ENCODE measurements around the gene IL37.
"Not testable (repeated sequence)": the region's sequence is repeated elsewhere in the genome, so short reads cannot be mapped to it uniquely, and the experiment has no call there.

Gene IL37

DNA sequence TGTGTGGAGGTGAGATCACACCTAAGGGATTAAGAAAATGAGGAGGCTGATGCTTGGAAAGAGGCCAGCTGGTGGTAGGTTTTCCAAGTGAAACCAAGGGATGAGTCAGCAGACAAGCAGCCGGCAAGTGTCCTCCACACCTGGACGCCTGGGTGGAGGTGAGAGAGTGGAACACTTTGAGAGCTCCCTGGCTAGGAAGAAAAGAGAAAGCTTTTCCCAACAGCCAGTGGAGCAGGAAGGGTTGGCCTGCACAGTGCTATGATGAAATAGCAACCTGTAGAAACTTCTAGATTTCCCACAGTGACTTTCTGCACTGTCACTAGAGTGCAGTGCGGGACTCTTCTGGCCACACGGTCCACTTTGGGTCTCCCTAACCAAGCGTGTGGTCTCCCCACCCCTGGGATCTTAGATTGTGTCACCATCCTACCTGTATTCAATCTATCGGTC is 19.6 kb upstream of the IL37 start:
- peak; percentile 29 for DNase-seq

GRCh38 chr2:112893752-112894151 is 17.2 kb upstream of the IL37 start:
- no peak for DNase-seq

DNA sequence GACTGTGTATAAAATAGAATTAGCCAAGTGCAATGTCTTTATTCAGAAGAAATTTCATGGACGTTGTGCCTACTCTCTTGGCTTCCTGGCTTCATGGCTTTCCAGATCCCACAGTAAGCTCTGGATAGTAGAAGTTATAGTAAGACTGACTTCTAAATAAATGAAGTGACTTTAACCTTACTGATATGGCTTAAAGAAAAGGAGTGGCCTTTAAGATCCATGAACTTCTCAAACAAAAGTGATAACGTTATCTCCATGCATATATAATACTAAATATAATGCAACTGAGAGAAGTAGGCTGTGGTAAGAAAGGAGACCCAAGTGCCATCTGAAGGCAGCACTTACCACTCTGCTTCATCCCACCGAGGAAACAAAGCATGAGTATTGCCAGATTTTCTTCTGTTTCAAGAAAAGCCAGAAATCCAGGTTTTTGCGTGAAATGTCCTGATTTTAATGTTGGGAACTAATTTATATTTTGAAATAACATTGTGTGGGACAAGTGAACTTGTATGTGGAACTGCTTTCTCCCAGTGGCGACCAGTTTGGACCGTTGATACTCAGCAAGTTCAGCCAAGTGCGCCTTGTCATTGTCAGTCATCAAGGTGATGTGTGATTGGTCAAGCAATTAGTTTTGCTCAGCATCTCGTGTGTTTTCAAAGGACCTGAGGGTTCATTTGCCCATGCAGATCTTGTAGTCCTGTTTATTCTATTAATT is 13.9 kb upstream of the IL37 start:
- no peak for DNase-seq

GRCh38 chr2:112897624-112897978 is 13.4 kb upstream of the IL37 start:
- no peak for DNase-seq

GRCh38 chr2:112901431-112902065 is 9.4 kb upstream of the IL37 start:
- DNase-seq = not testable (repeated sequence)

- DNase-seq = no peak
These were observed 8.1 kb upstream of the IL37 start for GRCh38 chr2:112902816-112903215.

DNA sequence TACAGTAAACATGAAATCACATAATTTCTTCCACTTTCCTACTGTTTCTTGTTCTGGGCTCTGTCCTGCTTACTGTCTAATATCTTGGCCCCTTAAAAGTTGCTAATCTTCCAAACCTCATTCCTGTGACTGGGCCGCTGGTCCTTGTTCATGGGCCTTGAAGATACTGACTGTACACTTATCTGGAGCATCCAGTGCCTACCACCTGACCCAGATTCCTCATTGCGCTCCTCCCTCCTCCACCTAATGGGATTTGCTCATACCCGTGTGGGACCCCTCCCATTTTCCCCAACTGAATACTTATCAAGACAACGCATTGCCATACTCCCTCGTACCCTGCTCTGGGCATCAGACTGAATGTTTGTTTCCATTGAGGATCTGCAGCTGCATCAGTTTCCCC is 6.1 kb upstream of the IL37 start:
- DNase-seq = no peak

- DNase-seq = no peak
These were observed 4.7 kb upstream of the IL37 start for GRCh38 chr2:112906276-112906675.

DNA sequence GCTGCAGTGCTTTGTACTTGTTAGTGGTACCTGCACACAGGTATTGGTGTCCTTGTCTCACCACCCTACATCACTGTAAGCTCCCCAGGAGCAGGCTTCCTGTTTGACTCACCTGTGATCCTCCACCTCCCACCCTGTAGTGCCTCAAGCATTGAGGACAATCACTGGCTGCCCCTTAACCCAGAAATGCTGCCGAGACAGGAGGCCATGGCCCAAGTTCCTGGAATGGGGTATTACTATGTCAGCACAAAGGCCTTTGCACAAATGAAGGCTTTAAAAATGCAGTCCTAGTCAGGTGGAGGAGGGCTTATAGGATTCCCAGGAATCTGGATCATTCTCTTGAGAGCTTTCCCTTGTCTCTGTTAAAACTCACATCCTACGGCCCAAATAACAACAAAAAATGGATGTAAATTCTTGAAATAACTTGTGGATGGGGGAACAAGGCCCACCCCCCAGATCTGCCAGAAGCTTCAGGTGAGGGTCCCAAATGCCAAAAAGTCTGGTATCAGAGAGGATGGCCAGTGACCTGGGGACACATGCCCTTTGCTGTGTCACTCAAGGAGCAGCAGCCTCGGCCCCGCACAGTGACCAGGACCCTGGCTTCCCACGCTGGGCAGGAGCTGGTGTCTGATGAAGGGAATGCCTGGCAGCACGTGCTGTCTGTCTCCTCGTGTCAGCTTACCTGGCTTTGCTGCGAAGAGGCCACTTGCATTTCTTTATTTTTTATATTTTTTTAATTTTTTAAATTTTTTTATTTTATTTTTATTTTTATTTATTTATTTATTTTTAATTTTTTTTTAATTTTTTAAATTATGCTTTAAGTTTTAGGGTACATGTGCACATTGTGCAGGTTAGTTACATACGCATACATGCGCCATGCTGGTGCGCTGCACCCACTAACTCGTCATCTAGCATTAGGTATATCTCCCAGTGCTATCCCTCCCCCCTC is 3.7 kb upstream of the IL37 start:
- DNase-seq = no peak

GRCh38 chr2:112908559-112908958 is 2.4 kb upstream of the IL37 start:
- DNase-seq = not testable (repeated sequence)

GRCh38 chr2:112910219-112910618 is 746 bp upstream of the IL37 start:
- DNase-seq = no peak

- no peak for DNase-seq
These were observed 1.4 kb downstream of the IL37 start for GRCh38 chr2:112912403-112912802.

DNA sequence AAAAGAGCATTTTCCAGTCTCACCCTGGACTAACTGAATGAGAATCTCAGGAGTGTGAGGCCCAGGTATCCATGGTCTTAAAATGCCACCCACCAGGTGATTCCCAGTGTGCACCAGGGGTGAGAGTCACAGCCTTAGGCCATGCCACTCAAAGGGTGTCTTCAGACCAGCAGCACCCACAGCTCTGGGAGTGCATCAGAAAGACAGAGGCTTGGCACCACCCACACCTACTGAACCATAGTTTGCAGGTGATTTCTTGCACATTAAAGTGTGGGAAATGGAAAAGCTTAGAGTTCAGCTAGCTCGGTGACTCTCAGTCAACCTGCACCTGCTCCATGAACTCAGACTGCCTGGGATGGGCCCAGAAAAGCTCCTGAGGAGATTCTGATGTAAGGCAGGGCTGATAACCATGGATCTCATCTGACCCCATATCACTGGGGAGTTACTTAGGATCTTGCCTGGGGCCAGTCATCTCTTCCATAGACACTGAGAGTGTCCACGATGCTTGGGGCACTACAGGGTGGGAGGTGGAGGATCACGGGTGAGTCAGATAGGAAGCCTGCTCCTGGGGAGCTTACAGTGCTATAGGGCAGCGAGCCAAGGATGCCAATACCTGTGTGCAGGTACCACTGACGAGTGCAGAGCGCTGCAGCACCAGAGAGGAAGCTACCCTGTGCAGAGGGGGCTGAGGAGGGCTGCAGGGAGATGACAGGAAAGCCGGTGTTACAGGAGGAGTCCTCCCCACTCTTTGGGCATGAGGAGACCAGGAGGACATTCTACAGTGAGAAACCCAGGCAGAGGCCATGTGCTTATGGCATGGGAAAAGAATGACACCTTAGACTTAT is 4.6 kb downstream of the IL37 start:
- DNase-seq = no peak

GRCh38 chr2:112916145-112916571 is 5.2 kb downstream of the IL37 start:
- no peak for DNase-seq

GRCh38 chr2:112916625-112917247 is 5.8 kb downstream of the IL37 start:
- DNase-seq = no peak

- no peak for DNase-seq
These were observed 6.9 kb downstream of the IL37 start for GRCh38 chr2:112917856-112918255.

DNA sequence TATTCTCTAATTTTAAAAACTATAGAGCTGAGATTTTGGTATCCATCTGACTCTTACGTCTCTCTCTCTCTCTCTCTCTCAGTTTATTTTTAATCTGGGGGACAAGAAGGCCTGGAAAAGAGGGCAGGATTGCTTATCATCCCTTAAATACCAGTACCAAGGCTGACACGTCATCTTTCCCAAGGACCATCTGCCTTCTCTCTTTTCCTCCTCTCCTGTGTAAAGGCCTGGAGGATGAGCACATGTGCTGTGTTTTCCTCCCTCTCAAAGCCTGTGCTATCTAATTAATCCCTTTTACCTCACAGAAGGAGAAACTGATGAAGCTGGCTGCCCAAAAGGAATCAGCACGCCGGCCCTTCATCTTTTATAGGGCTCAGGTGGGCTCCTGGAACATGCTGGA is 7.3 kb downstream of the IL37 start:
- DNase-seq = no peak

- DNase-seq = no peak
These were observed 8.1 kb downstream of the IL37 start for GRCh38 chr2:112919086-112919485.

GRCh38 chr2:112920923-112921532 is 10.1 kb downstream of the IL37 start:
- no peak for DNase-seq

DNA sequence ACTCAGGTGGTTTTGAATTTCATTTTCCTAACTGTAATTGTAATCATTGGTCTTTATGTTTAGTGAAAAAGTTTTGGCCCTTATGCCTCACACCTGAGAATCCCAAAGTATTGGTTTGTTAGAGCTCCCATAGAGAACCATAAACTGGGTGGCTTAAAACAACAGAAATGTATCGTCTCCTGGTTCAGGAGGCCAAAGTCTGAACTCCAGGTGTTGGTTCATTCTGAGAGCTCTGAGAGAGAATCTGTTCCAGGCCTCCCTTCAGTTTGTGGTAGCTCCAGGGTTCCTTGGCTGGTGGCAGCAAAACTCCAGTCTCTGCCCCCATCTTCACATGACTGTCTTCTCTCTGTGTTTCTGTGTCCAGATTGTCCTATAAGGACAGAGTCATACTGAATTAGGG is 11.0 kb downstream of the IL37 start:
- no peak for DNase-seq

DNA sequence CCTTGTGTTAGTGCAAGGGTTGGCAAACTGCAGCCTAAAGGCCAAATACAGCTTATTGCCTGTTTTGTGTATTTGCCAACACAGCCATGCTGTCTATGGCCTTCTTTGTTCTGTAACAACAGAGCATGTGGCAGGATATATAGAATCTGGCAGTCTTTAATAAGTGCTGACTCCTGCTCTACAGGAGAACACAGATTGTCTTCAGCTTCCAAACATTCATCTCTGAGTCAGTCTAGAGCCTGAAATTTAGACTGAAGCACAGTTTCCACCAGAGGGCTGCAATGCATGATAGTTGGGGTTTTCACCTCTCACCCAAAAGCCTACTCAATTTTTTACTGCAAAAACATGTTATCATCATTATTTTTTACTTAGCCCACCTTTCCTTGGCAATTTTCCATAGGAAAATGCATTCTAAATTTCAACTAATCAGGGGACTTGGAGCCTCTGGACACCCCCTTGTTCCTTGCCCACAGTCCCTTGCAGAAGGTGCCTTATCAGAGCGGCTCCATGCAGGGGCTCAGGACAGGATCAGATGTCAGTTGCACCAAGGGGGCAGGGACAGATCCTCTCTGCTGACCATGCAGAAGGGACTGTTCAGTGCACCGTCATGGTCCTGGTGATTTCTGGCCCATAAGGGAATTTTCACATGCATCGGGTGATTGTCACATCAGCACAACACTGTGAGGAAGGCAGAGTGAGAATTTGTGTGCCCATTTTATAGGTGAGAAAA is 12.4 kb downstream of the IL37 start:
- DNase-seq = no peak
